H1 (cell line): ENCODE data around the gene ALDH1A2. TPM values are rescaled to one million over a fixed set of nuclear protein-coding genes. Genes with fewer than 3 reads are reported as not detected.

ENCODE experiments used
- EP300 ChIP-seq, 2 experiments: IDR thresholded peaks; 1 replicate in 1 of 2; 2 replicates in 1 of 2; pipeline ENCODE4 v1.6.1; 2011 to 2012; ENCODE audit warnings: low read depth in 2 of 2, low read length in 2 of 2, mild to moderate bottlenecking in 2 of 2, borderline replicate concordance in 1 of 2, inconsistent platforms in 1 of 2, moderate library complexity in 1 of 2
- FOSL1 ChIP-seq: IDR thresholded peaks from 2 replicates; pipeline ENCODE4 v1.6.1; 2011; ENCODE audit warnings: mild to moderate bottlenecking, low read depth, low read length, moderate library complexity; ENCODE audit not compliant: insufficient read depth
- JUN ChIP-seq: IDR thresholded peaks from 2 replicates; pipeline ENCODE4 v1.6.1; 2011; ENCODE audit warnings: low read depth, mild to moderate bottlenecking, improper control_type of control experiment, low read length
- MAFK ChIP-seq: IDR thresholded peaks from 2 replicates; pipeline ENCODE4 v1.6.1; 2012; ENCODE audit warnings: low read depth, mild to moderate bottlenecking, improper control_type of control experiment, low read length
- POLR2AphosphoS5 ChIP-seq: IDR thresholded peaks from 2 replicates; pipeline ENCODE4 v1.6.1; 2011; ENCODE audit warnings: low read depth, low read length
- SIN3A ChIP-seq, 2 experiments: IDR thresholded peaks in 1 of 2; conservative IDR thresholded peaks in 1 of 2; 2 replicates each; pipeline ENCODE4 v1.6.1; 2011 to 2012; ENCODE audit warnings: low read length in 2 of 2, improper control_type of control experiment in 1 of 2, low read depth in 1 of 2, mild to moderate bottlenecking in 1 of 2
- SIX5 ChIP-seq: IDR thresholded peaks from 2 replicates; pipeline ENCODE4 v1.6.1; 2011; ENCODE audit warnings: mild to moderate bottlenecking, low read depth, low read length
- SP2 ChIP-seq: IDR thresholded peaks from 2 replicates; pipeline ENCODE4 v1.6.1; 2012; ENCODE audit warnings: mild to moderate bottlenecking, low read length, inconsistent platforms
- ZNF274 ChIP-seq: IDR thresholded peaks from 2 replicates; pipeline ENCODE4 v1.7.0; 2012; ENCODE audit warnings: low read length, borderline replicate concordance; ENCODE audit errors: extremely low read depth
- polyA plus RNA-seq, 7 experiments: library from polyadenylated mRNA; depleted of rRNA in 3 of 7; stranded (reverse) in 5 of 7; unstranded in 2 of 7; fragments of >200 nt in 5 of 7; fragments of 200-250 nt in 2 of 7; gene quantifications; 1 replicate in 5 of 7; 2 replicates in 1 of 7; 4 replicates in 1 of 7; pipeline versions ENCODE4 v1.2.1 to v1.2.3, GENCODE V29; 2011 to 2013; ENCODE audit warnings: missing spikeins in 2 of 7, mixed read lengths in 2 of 7
- total RNA-seq: library from RNA; stranded (reverse); fragmentation: NEBNext Ultra II Directional; extraction: Animal tissue kit (Norgen Biotek cat#: 25700); gene quantifications from 2 replicates; pipeline ENCODE4 v1.2.1, GENCODE V29; 2021
- TF ChIP-seq, protein P1 (sequence below): fragments of 300-600 bp; sonication (generic); IDR thresholded peaks from 2 replicates; pipeline ENCODE4 v1.7.1; 2012; ENCODE audit warnings: low read length, moderate library complexity, mild to moderate bottlenecking, inconsistent platforms; ENCODE audit not compliant: insufficient replicate concordance
- TF ChIP-seq, protein P2 (sequence below): IDR thresholded peaks from 2 replicates; pipeline ENCODE4 v1.6.1; 2011; ENCODE audit warnings: low read length, improper control_type of control experiment

ALDH1A2 gene
- total and polyA plus RNA-seq, 2 of the 8 experiments (the other 6 are each of a cell fraction or from before 2014, with no cell fraction given) = 0.06 to 0.24 TPM

DNA sequence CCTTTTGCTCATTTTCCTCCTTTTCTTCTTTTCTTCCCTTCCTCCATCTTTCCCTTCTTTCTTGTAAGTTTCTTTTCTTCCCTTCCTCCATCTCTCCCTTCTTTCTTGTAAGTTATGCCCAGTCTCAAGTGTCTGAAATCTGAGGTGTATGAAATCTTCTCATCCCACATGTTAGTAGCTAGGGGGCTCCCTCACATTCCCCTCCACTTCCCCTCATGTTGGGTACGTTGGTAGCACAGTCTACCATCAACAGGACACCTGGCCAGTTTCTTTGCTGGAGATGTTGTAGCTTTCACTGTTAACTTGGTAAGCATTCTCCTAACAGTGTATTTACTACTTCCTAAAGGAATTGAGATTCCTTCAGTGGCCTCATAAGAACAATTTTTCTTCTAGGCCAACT, 133.9 kb downstream of the ALDH1A2 start (continued):
- TF ChIP-seq, protein P1, sequence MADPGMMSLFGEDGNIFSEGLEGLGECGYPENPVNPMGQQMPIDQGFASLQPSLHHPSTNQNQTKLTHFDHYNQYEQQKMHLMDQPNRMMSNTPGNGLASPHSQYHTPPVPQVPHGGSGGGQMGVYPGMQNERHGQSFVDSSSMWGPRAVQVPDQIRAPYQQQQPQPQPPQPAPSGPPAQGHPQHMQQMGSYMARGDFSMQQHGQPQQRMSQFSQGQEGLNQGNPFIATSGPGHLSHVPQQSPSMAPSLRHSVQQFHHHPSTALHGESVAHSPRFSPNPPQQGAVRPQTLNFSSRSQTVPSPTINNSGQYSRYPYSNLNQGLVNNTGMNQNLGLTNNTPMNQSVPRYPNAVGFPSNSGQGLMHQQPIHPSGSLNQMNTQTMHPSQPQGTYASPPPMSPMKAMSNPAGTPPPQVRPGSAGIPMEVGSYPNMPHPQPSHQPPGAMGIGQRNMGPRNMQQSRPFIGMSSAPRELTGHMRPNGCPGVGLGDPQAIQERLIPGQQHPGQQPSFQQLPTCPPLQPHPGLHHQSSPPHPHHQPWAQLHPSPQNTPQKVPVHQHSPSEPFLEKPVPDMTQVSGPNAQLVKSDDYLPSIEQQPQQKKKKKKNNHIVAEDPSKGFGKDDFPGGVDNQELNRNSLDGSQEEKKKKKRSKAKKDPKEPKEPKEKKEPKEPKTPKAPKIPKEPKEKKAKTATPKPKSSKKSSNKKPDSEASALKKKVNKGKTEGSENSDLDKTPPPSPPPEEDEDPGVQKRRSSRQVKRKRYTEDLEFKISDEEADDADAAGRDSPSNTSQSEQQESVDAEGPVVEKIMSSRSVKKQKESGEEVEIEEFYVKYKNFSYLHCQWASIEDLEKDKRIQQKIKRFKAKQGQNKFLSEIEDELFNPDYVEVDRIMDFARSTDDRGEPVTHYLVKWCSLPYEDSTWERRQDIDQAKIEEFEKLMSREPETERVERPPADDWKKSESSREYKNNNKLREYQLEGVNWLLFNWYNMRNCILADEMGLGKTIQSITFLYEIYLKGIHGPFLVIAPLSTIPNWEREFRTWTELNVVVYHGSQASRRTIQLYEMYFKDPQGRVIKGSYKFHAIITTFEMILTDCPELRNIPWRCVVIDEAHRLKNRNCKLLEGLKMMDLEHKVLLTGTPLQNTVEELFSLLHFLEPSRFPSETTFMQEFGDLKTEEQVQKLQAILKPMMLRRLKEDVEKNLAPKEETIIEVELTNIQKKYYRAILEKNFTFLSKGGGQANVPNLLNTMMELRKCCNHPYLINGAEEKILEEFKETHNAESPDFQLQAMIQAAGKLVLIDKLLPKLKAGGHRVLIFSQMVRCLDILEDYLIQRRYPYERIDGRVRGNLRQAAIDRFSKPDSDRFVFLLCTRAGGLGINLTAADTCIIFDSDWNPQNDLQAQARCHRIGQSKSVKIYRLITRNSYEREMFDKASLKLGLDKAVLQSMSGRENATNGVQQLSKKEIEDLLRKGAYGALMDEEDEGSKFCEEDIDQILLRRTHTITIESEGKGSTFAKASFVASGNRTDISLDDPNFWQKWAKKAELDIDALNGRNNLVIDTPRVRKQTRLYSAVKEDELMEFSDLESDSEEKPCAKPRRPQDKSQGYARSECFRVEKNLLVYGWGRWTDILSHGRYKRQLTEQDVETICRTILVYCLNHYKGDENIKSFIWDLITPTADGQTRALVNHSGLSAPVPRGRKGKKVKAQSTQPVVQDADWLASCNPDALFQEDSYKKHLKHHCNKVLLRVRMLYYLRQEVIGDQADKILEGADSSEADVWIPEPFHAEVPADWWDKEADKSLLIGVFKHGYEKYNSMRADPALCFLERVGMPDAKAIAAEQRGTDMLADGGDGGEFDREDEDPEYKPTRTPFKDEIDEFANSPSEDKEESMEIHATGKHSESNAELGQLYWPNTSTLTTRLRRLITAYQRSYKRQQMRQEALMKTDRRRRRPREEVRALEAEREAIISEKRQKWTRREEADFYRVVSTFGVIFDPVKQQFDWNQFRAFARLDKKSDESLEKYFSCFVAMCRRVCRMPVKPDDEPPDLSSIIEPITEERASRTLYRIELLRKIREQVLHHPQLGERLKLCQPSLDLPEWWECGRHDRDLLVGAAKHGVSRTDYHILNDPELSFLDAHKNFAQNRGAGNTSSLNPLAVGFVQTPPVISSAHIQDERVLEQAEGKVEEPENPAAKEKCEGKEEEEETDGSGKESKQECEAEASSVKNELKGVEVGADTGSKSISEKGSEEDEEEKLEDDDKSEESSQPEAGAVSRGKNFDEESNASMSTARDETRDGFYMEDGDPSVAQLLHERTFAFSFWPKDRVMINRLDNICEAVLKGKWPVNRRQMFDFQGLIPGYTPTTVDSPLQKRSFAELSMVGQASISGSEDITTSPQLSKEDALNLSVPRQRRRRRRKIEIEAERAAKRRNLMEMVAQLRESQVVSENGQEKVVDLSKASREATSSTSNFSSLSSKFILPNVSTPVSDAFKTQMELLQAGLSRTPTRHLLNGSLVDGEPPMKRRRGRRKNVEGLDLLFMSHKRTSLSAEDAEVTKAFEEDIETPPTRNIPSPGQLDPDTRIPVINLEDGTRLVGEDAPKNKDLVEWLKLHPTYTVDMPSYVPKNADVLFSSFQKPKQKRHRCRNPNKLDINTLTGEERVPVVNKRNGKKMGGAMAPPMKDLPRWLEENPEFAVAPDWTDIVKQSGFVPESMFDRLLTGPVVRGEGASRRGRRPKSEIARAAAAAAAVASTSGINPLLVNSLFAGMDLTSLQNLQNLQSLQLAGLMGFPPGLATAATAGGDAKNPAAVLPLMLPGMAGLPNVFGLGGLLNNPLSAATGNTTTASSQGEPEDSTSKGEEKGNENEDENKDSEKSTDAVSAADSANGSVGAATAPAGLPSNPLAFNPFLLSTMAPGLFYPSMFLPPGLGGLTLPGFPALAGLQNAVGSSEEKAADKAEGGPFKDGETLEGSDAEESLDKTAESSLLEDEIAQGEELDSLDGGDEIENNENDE = no peak
- TF ChIP-seq SP2 = no peak
- TF ChIP-seq, protein P2, sequence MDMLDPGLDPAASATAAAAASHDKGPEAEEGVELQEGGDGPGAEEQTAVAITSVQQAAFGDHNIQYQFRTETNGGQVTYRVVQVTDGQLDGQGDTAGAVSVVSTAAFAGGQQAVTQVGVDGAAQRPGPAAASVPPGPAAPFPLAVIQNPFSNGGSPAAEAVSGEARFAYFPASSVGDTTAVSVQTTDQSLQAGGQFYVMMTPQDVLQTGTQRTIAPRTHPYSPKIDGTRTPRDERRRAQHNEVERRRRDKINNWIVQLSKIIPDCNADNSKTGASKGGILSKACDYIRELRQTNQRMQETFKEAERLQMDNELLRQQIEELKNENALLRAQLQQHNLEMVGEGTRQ = no peak
- no peak for TF ChIP-seq POLR2AphosphoS5
- no peak for TF ChIP-seq MAFK
- TF ChIP-seq FOSL1 = no peak
- no peak for TF ChIP-seq EP300 (IDR thresholded peaks at IDR 0.05; ENCODE audit: borderline replicate concordance in 1 of 2, low read depth in 2 of 2, low read length in 2 of 2)
- no peak for TF ChIP-seq SIN3A (conservative IDR thresholded peaks at IDR 0.05 in 1 of 2, IDR thresholded peaks at IDR 0.05 in 1 of 2; ENCODE audit: low read depth in 1 of 2, low read length in 2 of 2)
- TF ChIP-seq SIX5 = no peak
- no peak for TF ChIP-seq JUN
- no peak for TF ChIP-seq ZNF274
